GM23338 (cell line): ENCODE data around the gene SSTR3.

ENCODE experiments used
- CREB1 ChIP-seq: fragments of 250-450 bp; sonication (Bioruptor Pico); IDR thresholded peaks from 2 replicates; pipeline ENCODE4 v1.5.0; 2020; ENCODE audit warnings: low read depth, mild to moderate bottlenecking, moderate library complexity
- CTCF ChIP-seq, 2 experiments: fragments of 200-600 bp in 1 of 2; sonication (generic) in 1 of 2; conservative IDR thresholded peaks; 2 replicates each; pipeline versions ENCODE4 v1.5.1 to v1.6.1; 2016 to 2017; ENCODE audit warnings: antibody characterized with exemption in 2 of 2, low read depth in 2 of 2, mild to moderate bottlenecking in 2 of 2, moderate library complexity in 1 of 2
- EZH2 ChIP-seq: fragments of 200-600 bp; sonication (generic); IDR thresholded peaks from one replicate; pipeline ENCODE4 v1.8.0; 2017; ENCODE audit warnings: antibody characterized with exemption, mild to moderate bottlenecking, low read depth; ENCODE audit not compliant: unreplicated experiment
- EZH2phosphoT487 ChIP-seq: fragments of 200-600 bp; sonication (generic); IDR thresholded peaks from one replicate; pipeline ENCODE4 v1.8.1; 2018; ENCODE audit warnings: antibody characterized with exemption; ENCODE audit not compliant: unreplicated experiment
- JUNB ChIP-seq: IDR thresholded peaks from one replicate; pipeline ENCODE4 v1.6.1; 2016; ENCODE audit warnings: antibody characterized with exemption; ENCODE audit not compliant: unreplicated experiment
- NANOG ChIP-seq: IDR thresholded peaks from 2 replicates; pipeline ENCODE4 v1.6.1; 2016; ENCODE audit warnings: antibody characterized with exemption, borderline replicate concordance
- POLR2AphosphoS5 ChIP-seq: IDR thresholded peaks from 2 replicates; pipeline ENCODE4 v1.6.1; 2016; ENCODE audit warnings: antibody characterized with exemption, low read depth
- REST ChIP-seq: IDR thresholded peaks from one replicate; pipeline ENCODE4 v1.6.1; 2018; ENCODE audit warnings: antibody characterized with exemption; ENCODE audit not compliant: unreplicated experiment
- ZNF114 ChIP-seq: fragments of 250-450 bp; sonication (Bioruptor Pico); IDR thresholded peaks from 2 replicates; pipeline ENCODE4 v1.5.0; 2020; ENCODE audit warnings: mild to moderate bottlenecking, moderate library complexity

- TF ChIP-seq CTCF (conservative IDR thresholded peaks at IDR 0.05; ENCODE audit: low read depth in 2 of 2) (no peak), CREB1 (no peak), POLR2AphosphoS5 (no peak), REST (no peak), JUNB (no peak), EZH2 (no peak), EZH2phosphoT487 (no peak), NANOG (no peak), ZNF114 (no peak)
Observed at GRCh38 chr22:37258753-37259401, 46.6 kb upstream of the SSTR3 start.
